ENCODE measurements around the gene STMP1. TPM values are rescaled to one million over a fixed set of nuclear protein-coding genes. Genes with fewer than 3 reads are reported as not detected.

The STMP1 gene
- total and polyA plus RNA-seq, 2 of the 13 experiments (the other 11 are each of a cell fraction or from before 2014, with no cell fraction given), result 7.2 to 16.2 TPM

DNA sequence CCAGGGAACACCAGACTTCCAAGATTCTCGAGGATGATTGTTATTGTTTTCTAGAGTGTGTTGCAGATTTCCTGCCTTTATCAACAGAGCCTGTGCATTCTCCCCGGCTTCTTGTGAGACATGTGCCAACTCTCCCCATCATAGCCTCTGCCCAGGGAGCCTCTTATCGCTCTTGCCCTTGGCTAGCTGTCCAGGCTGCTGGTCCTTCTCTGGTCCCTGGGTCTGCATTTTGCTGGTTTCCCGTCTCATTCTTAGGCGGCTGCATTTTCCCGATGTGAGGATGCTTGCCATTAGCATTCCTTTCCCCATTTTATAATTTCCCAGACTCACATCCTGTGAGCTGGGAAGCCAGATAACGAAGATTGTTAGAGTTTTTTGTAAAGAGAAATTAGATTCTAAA is 50.5 kb downstream of the STMP1 start:
- no TSS peak for BruUV-seq (replicated peaks)
- ChIA-PET POLR2A (interaction anchor here (0.6 kb wide), 1 partner anchor 426 kb away, joined by 4 read pairs; no protein-coding TSS in a partner anchor), CTCF (ENCODE audit: low intra/inter-chr PET ratio, low total read pairs) (no interaction called here)
- Histone ChIP-seq H3K27ac (ENCODE audit: extremely low read length, insufficient read depth, low read length) (no peak overlapping the region), H3K27me3 (ENCODE audit: control insufficient read depth in 1 of 2, insufficient read depth in 2 of 2, low read length in 2 of 2) (peaks cover 5 to 36% of the 10 kb centered on the region in 2 experiments; a peak in 4 of 5 replicates), H3K36me3 (replicated peaks in 1 of 2; ENCODE audit: control insufficient read depth in 1 of 2, insufficient read depth in 2 of 2, low read length in 2 of 2) (no peaks in the 10 kb centered on the region), H3K79me2 (ENCODE audit: insufficient read depth, low read length) (no peaks in the 10 kb centered on the region), H3K4me2 (ENCODE audit: low read depth, low read length) (no peak overlapping the region), H2AFZ (ENCODE audit: low read length) (no peak overlapping the region), H4K20me1 (ENCODE audit: insufficient read depth, low read length) (no peaks in the 10 kb centered on the region), H3K4me3 (replicated peaks in 1 of 3; ENCODE audit: insufficient read depth in 1 of 3, low read depth in 2 of 3, low read length in 3 of 3) (no peak overlapping the region), H3K9ac (ENCODE audit: insufficient read depth, low read depth, low read length) (no peak overlapping the region), H3K4me1 (ENCODE audit: insufficient read depth, low read length) (peaks cover 17% of the 10 kb centered on the region), H3K9me3 (ENCODE audit: low read length) (no peaks in the 10 kb centered on the region)
- WGBS (ENCODE audit: low lambda C conversion rate), result 36% methylated on average over 7 of the region's 7 CpGs
- intact Hi-C loops (cut with micrococcal nuclease; ENCODE audit: unreplicated experiment), result no loop called here
- in situ Hi-C loops (cut with HindIII; ENCODE audit: extremely low pct_ligation_motif_present, low pct_unique_long_range_greater_than_20kb), result no loop called here
- no peak for DNase-seq (ENCODE audit: low spot score)
- FAIRE-seq, result no peak
- TF ChIP-seq PHB2 (IDR thresholded peaks at IDR 0.05; ENCODE audit: partially characterized antibody) (no peak), SPEN (CRISPR knock-in tag; IDR thresholded peaks at IDR 0.05; ENCODE audit: low read depth) (no peak), TBL1XR1 (IDR thresholded peaks at IDR 0.05; ENCODE audit: borderline replicate concordance, low read length, partially characterized antibody) (no peak), MAFG (CRISPR knock-in tag; IDR thresholded peaks at IDR 0.05) (no peak), CEBPG (CRISPR knock-in tag; IDR thresholded peaks at IDR 0.05) (no peak), MXI1 (IDR thresholded peaks at IDR 0.05; ENCODE audit: borderline replicate concordance, low read depth, low read length) (no peak), HMGA1 (CRISPR knock-in tag; conservative IDR thresholded peaks at IDR 0.05) (no peak), ZFP1 (CRISPR knock-in tag; IDR thresholded peaks at IDR 0.05) (no peak), SP5 (CRISPR knock-in tag; IDR thresholded peaks at IDR 0.05; ENCODE audit: borderline replicate concordance, low read depth) (no peak), TBP (CRISPR knock-in tag; IDR thresholded peaks at IDR 0.05) (no peak)
- TF ChIP-seq, protein P1, sequence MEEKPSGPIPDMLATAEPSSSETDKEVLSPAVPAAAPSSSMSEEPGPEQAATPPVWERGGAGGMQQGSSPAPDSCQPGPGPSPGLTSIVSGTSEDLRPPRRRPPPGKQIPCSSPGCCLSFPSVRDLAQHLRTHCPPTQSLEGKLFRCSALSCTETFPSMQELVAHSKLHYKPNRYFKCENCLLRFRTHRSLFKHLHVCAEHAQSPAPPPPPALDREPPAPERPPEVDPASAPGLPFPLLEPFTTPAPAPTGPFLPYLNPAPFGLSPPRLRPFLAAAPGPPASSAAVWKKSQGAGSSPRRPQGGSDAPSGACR (CRISPR knock-in tag; IDR thresholded peaks at IDR 0.05), result no peak
- no peak for ATAC-seq

Measured in HepG2 (cell line).